K562 (cell line): ENCODE data around the gene ARMC7. TPM values are rescaled to one million over a fixed set of nuclear protein-coding genes. Genes with fewer than 3 reads are reported as not detected.
A peak's percentile ranks its signal among the peaks of the same experiment; 100 is the strongest.

Source experiments
- ARID1B ChIP-seq: fragments of 450-650 bp; IDR thresholded peaks from 2 replicates; pipeline ENCODE4 v1.6.1; 2016; ENCODE audit warnings: antibody characterized with exemption, mild to moderate bottlenecking, inconsistent platforms
- DNMT1 ChIP-seq: fragments of 450-650 bp; IDR thresholded peaks from 2 replicates; pipeline ENCODE4 v1.6.1; 2016; ENCODE audit warnings: antibody characterized with exemption, mild to moderate bottlenecking
- POLR2AphosphoS2 ChIP-seq: IDR thresholded peaks from 2 replicates; pipeline ENCODE4 v1.6.1; 2012; ENCODE audit warnings: low read length, improper control_type of control experiment
- POU5F1 ChIP-seq: fragments of 150-350 bp; IDR thresholded peaks from 2 replicates; pipeline ENCODE4 v1.6.1; 2014; ENCODE audit warnings: borderline replicate concordance, low read length, low read depth, mild to moderate bottlenecking; ENCODE audit not compliant: partially characterized antibody
- ZNF282 ChIP-seq: sonication (generic); formaldehyde crosslinking; IDR thresholded peaks from 2 replicates; pipeline ENCODE4 v1.8.1; 2023; ENCODE audit warnings: missing genetic modification reagents
- ZNF354B ChIP-seq: fragments of 250-450 bp; sonication (Bioruptor Pico); IDR thresholded peaks from 2 replicates; pipeline ENCODE4 v1.4.0; 2020
- polyA plus RNA-seq, 8 experiments: library from polyadenylated mRNA; depleted of rRNA in 4 of 8; stranded (reverse) in 5 of 8; unstranded in 3 of 8; fragments of >200 nt; fragmentation: Nextera tagmentation in 2 of 8; fragmentation: Illumina TruSeq in 1 of 8; extraction: Ambion mirVana in 2 of 8; extraction: Trizol in 1 of 8; gene quantifications; 2 replicates each; pipeline versions ENCODE4 v1.2.1 to v1.2.3, GENCODE V29; 2011 to 2014; ENCODE audit warnings: inconsistent platforms in 1 of 8, missing spikeins in 1 of 8
- total RNA-seq, 7 experiments: library from RNA; depleted of rRNA in 6 of 7; stranded (reverse); fragments of >200 nt in 6 of 7; fragmentation: Illumina TruSeq in 2 of 7; extraction: Trizol in 2 of 7; gene quantifications; 2 replicates each; pipeline versions ENCODE4 v1.2.1 to v1.2.3, GENCODE V29; 2011 to 2021; ENCODE audit warnings: low replicate concordance in 1 of 7
- TF ChIP-seq, protein P1 (sequence below): fragments of 450-650 bp; IDR thresholded peaks from 2 replicates; pipeline ENCODE4 v1.6.1; 2017; ENCODE audit warnings: antibody characterized with exemption, mild to moderate bottlenecking
- TF ChIP-seq, protein P2 (sequence below), 3 experiments: fragments of 200-800 bp in 1 of 3; fragments of 250-450 bp in 1 of 3; fragments of 450-650 bp in 1 of 3; sonication (Bioruptor Pico) in 1 of 3; sonication (Bioruptor generic) in 1 of 3; formaldehyde crosslinking in 1 of 3; IDR thresholded peaks; 2 replicates each; pipeline versions ENCODE4 v1.6.1 to v1.8.0; 2016 to 2022; ENCODE audit warnings: mild to moderate bottlenecking in 2 of 3, missing genetic modification characterization in 2 of 3, missing compliant biosample characterization in 1 of 3, moderate library complexity in 1 of 3
- TF ChIP-seq, protein P3 (sequence below): IDR thresholded peaks from 2 replicates; pipeline ENCODE4 v1.6.1; 2014; ENCODE audit warnings: antibody characterized with exemption
- TF ChIP-seq, protein P4 (sequence below): fragments of 250-450 bp; sonication (Bioruptor Pico); IDR thresholded peaks from 2 replicates; pipeline ENCODE4 v1.5.0; 2020; ENCODE audit warnings: mild to moderate bottlenecking
- TF ChIP-seq, protein P5 (sequence below): fragments of 450-650 bp; formaldehyde crosslinking; IDR thresholded peaks from 2 replicates; pipeline ENCODE4 v1.4.0; 2020; ENCODE audit warnings: mild to moderate bottlenecking, mixed read lengths
- TF ChIP-seq, protein P6 (sequence below): fragments of 250-450 bp; sonication (Bioruptor Pico); IDR thresholded peaks from 2 replicates; pipeline ENCODE4 v1.9.0; 2021; ENCODE audit warnings: mild to moderate bottlenecking

The ARMC7 gene
- total and polyA plus RNA-seq, 9 of the 15 experiments (the other 6 are each of a cell fraction or from before 2014, with no cell fraction given): 1.4 to 15.2 (median 5.9) TPM

DNA sequence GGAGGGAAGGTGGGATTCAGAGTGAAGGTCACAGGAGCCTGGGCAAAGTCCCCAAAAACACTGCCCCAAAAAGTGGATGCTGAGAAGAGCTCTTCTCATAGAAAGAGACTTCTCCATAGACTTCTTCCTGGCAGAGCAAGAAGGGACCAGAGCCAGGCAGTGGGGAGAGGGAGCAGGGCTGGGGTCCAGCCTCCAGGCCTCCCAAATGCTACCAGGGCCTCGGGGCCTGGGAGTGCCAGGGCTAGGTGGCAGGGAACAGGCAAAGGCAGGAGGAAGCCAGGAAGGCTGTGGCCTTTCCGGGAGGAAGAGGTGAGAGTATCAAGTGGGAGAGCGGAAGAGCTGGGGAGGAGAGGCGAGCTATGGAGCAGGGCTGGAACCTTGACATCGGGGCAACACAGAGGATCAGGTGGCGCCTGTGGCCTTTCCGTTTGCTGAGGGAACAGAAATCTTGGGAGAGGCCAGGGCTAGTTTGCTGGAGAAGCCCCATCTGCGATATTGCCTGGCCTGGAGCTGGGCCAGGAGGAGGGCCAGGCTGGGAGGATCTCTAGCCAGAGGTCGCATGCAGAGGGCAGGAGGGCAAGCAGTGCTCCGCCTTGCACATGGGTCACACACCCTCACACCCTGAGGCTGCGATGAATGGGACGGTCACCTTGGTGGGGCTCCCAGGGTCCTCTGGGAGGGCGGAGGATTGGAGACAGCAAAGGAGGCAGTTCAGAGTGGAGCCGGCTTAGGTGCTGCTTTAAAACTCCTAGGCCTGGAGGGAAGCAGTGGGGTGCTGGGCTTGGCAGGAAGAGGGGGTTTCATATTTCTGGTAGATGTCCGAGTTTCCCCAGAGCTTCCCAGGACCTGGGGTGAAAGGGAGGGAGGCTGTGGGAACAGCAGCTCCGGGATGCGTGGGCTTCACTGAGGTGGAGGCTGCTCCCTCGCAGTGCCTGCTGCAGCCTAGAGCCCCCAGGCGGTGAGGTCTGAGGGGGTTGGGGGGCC lies 18.6 kb upstream of the ARMC7 start (continued):
- TF ChIP-seq, protein P1, sequence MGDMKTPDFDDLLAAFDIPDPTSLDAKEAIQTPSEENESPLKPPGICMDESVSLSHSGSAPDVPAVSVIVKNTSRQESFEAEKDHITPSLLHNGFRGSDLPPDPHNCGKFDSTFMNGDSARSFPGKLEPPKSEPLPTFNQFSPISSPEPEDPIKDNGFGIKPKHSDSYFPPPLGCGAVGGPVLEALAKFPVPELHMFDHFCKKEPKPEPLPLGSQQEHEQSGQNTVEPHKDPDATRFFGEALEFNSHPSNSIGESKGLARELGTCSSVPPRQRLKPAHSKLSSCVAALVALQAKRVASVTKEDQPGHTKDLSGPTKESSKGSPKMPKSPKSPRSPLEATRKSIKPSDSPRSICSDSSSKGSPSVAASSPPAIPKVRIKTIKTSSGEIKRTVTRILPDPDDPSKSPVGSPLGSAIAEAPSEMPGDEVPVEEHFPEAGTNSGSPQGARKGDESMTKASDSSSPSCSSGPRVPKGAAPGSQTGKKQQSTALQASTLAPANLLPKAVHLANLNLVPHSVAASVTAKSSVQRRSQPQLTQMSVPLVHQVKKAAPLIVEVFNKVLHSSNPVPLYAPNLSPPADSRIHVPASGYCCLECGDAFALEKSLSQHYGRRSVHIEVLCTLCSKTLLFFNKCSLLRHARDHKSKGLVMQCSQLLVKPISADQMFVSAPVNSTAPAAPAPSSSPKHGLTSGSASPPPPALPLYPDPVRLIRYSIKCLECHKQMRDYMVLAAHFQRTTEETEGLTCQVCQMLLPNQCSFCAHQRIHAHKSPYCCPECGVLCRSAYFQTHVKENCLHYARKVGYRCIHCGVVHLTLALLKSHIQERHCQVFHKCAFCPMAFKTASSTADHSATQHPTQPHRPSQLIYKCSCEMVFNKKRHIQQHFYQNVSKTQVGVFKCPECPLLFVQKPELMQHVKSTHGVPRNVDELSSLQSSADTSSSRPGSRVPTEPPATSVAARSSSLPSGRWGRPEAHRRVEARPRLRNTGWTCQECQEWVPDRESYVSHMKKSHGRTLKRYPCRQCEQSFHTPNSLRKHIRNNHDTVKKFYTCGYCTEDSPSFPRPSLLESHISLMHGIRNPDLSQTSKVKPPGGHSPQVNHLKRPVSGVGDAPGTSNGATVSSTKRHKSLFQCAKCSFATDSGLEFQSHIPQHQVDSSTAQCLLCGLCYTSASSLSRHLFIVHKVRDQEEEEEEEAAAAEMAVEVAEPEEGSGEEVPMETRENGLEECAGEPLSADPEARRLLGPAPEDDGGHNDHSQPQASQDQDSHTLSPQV: peak; percentile 75; the same call in 1 of the 2 replicates
- TF ChIP-seq, protein P2, sequence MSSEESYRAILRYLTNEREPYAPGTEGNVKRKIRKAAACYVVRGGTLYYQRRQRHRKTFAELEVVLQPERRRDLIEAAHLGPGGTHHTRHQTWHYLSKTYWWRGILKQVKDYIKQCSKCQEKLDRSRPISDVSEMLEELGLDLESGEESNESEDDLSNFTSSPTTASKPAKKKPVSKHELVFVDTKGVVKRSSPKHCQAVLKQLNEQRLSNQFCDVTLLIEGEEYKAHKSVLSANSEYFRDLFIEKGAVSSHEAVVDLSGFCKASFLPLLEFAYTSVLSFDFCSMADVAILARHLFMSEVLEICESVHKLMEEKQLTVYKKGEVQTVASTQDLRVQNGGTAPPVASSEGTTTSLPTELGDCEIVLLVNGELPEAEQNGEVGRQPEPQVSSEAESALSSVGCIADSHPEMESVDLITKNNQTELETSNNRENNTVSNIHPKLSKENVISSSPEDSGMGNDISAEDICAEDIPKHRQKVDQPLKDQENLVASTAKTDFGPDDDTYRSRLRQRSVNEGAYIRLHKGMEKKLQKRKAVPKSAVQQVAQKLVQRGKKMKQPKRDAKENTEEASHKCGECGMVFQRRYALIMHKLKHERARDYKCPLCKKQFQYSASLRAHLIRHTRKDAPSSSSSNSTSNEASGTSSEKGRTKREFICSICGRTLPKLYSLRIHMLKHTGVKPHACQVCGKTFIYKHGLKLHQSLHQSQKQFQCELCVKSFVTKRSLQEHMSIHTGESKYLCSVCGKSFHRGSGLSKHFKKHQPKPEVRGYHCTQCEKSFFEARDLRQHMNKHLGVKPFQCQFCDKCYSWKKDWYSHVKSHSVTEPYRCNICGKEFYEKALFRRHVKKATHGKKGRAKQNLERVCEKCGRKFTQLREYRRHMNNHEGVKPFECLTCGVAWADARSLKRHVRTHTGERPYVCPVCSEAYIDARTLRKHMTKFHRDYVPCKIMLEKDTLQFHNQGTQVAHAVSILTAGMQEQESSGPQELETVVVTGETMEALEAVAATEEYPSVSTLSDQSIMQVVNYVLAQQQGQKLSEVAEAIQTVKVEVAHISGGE (CRISPR knock-in tag; IDR thresholded peaks at IDR 0.05): no peak
- no peak for TF ChIP-seq POU5F1
- TF ChIP-seq, protein P3, sequence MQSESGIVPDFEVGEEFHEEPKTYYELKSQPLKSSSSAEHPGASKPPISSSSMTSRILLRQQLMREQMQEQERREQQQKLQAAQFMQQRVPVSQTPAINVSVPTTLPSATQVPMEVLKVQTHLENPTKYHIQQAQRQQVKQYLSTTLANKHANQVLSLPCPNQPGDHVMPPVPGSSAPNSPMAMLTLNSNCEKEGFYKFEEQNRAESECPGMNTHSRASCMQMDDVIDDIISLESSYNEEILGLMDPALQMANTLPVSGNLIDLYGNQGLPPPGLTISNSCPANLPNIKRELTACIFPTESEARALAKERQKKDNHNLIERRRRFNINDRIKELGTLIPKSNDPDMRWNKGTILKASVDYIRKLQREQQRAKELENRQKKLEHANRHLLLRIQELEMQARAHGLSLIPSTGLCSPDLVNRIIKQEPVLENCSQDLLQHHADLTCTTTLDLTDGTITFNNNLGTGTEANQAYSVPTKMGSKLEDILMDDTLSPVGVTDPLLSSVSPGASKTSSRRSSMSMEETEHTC: no peak
- TF ChIP-seq ZNF354B (CRISPR knock-in tag): no peak
- TF ChIP-seq POLR2AphosphoS2: no peak
- TF ChIP-seq, protein P4, sequence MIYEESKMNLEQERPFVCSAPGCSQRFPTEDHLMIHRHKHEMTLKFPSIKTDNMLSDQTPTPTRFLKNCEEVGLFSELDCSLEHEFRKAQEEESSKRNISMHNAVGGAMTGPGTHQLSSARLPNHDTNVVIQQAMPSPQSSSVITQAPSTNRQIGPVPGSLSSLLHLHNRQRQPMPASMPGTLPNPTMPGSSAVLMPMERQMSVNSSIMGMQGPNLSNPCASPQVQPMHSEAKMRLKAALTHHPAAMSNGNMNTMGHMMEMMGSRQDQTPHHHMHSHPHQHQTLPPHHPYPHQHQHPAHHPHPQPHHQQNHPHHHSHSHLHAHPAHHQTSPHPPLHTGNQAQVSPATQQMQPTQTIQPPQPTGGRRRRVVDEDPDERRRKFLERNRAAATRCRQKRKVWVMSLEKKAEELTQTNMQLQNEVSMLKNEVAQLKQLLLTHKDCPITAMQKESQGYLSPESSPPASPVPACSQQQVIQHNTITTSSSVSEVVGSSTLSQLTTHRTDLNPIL: no peak
- no peak for TF ChIP-seq DNMT1
- TF ChIP-seq ZNF282 (CRISPR knock-in tag): no peak
- TF ChIP-seq, protein P5, sequence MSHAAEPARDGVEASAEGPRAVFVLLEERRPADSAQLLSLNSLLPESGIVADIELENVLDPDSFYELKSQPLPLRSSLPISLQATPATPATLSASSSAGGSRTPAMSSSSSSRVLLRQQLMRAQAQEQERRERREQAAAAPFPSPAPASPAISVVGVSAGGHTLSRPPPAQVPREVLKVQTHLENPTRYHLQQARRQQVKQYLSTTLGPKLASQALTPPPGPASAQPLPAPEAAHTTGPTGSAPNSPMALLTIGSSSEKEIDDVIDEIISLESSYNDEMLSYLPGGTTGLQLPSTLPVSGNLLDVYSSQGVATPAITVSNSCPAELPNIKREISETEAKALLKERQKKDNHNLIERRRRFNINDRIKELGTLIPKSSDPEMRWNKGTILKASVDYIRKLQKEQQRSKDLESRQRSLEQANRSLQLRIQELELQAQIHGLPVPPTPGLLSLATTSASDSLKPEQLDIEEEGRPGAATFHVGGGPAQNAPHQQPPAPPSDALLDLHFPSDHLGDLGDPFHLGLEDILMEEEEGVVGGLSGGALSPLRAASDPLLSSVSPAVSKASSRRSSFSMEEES (CRISPR knock-in tag): no peak
- TF ChIP-seq, protein P6, sequence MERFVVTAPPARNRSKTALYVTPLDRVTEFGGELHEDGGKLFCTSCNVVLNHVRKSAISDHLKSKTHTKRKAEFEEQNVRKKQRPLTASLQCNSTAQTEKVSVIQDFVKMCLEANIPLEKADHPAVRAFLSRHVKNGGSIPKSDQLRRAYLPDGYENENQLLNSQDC (CRISPR knock-in tag): no peak
- no peak for TF ChIP-seq ARID1B
